HepG2 (cell line): ENCODE data around the gene ZNF541. TPM values are rescaled to one million over a fixed set of nuclear protein-coding genes. Genes with fewer than 3 reads are reported as not detected.
A peak's percentile ranks its signal among the peaks of the same experiment; 100 is the strongest.

Experiments used
- BCLAF1 ChIP-seq: fragments of 450-650 bp; IDR thresholded peaks from 2 replicates; pipeline ENCODE4 v1.6.1; 2017; ENCODE audit warnings: mild to moderate bottlenecking
- DMAP1 ChIP-seq: IDR thresholded peaks from 2 replicates; pipeline ENCODE4 v1.6.1; 2016
- GLI4 ChIP-seq: sonication (generic); formaldehyde crosslinking; IDR thresholded peaks from 2 replicates; pipeline ENCODE4 v1.5.1; 2020; ENCODE audit warnings: missing genetic modification reagents, mild to moderate bottlenecking, moderate library complexity, borderline replicate concordance
- GMEB1 ChIP-seq: sonication (generic); formaldehyde crosslinking; IDR thresholded peaks from 2 replicates; pipeline ENCODE4 v1.5.1; 2020; ENCODE audit warnings: missing genetic modification reagents, mild to moderate bottlenecking, borderline replicate concordance
- IKZF4 ChIP-seq: sonication (generic); formaldehyde crosslinking; IDR thresholded peaks from 2 replicates; pipeline ENCODE4 v1.5.1; 2020; ENCODE audit warnings: borderline replicate concordance, mild to moderate bottlenecking, low read depth, missing genetic modification reagents; ENCODE audit errors: not compliant biosample characterization
- JUND ChIP-seq: sonication (generic); formaldehyde crosslinking; IDR thresholded peaks from 2 replicates; pipeline ENCODE4 v1.8.0; 2022; ENCODE audit warnings: mild to moderate bottlenecking, missing genetic modification reagents
- NR1H2 ChIP-seq: sonication (generic); formaldehyde crosslinking; IDR thresholded peaks from 2 replicates; pipeline ENCODE4 v1.8.1; 2022; ENCODE audit warnings: low read depth, missing genetic modification reagents, borderline replicate concordance
- SNAI1 ChIP-seq: sonication (generic); formaldehyde crosslinking; IDR thresholded peaks from 2 replicates; pipeline ENCODE4 v1.5.0; 2020; ENCODE audit warnings: mild to moderate bottlenecking, missing genetic modification reagents, borderline replicate concordance
- ZBTB25 ChIP-seq: IDR thresholded peaks from 2 replicates; pipeline ENCODE4 v1.6.1; 2018; ENCODE audit warnings: missing genetic modification reagents
- ZBTB42 ChIP-seq: sonication (generic); formaldehyde crosslinking; IDR thresholded peaks from 2 replicates; pipeline ENCODE4 v1.5.0; 2020; ENCODE audit warnings: mild to moderate bottlenecking, missing genetic modification reagents
- ZNF124 ChIP-seq: sonication (generic); formaldehyde crosslinking; IDR thresholded peaks from 2 replicates; pipeline ENCODE4 v1.4.0; 2020; ENCODE audit warnings: missing genetic modification reagents
- ZNF263 ChIP-seq: sonication (generic); formaldehyde crosslinking; IDR thresholded peaks from 2 replicates; pipeline ENCODE4 v1.4.0; 2020; ENCODE audit warnings: missing genetic modification reagents
- ZNF276 ChIP-seq: sonication (generic); formaldehyde crosslinking; IDR thresholded peaks from 2 replicates; pipeline ENCODE4 v1.4.0; 2020; ENCODE audit warnings: mild to moderate bottlenecking, low read depth, missing genetic modification reagents
- ZNF33B ChIP-seq: sonication (generic); formaldehyde crosslinking; IDR thresholded peaks from 2 replicates; pipeline ENCODE4 v1.5.1; 2020; ENCODE audit warnings: mild to moderate bottlenecking, missing genetic modification reagents
- ZNF414 ChIP-seq: sonication (generic); formaldehyde crosslinking; IDR thresholded peaks from 2 replicates; pipeline ENCODE4 v1.5.0; 2020; ENCODE audit warnings: missing genetic modification reagents
- ZNF598 ChIP-seq: sonication (generic); formaldehyde crosslinking; IDR thresholded peaks from 2 replicates; pipeline ENCODE4 v1.5.1; 2020; ENCODE audit warnings: mild to moderate bottlenecking, missing genetic modification reagents, borderline replicate concordance
- ZNF772 ChIP-seq: sonication (generic); formaldehyde crosslinking; IDR thresholded peaks from 2 replicates; pipeline ENCODE4 v1.5.0; 2020; ENCODE audit warnings: mild to moderate bottlenecking, missing genetic modification reagents
- polyA plus RNA-seq, 8 experiments: library from polyadenylated mRNA; depleted of rRNA in 3 of 8; stranded (reverse) in 7 of 8; unstranded in 1 of 8; fragments of >200 nt; fragmentation: Illumina TruSeq in 4 of 8; extraction: Trizol in 4 of 8; gene quantifications; 2 replicates each; pipeline versions ENCODE4 v1.2.1 to v1.2.3, GENCODE V29; 2011 to 2016; ENCODE audit warnings: low read depth in 4 of 8, missing spikeins in 1 of 8, mixed read lengths in 1 of 8; ENCODE audit not compliant: insufficient read depth in 1 of 8
- total RNA-seq, 5 experiments: library from RNA; depleted of rRNA; stranded (reverse); fragments of >200 nt; fragmentation: Illumina TruSeq; extraction: Trizol; gene quantifications; 2 replicates each; pipeline ENCODE4 v1.2.3, GENCODE V29; 2016; ENCODE audit warnings: low read depth in 1 of 5

The ZNF541 gene
- total and polyA plus RNA-seq, 2 of the 13 experiments (the other 11 are each of a cell fraction or from before 2014, with no cell fraction given), result 0.03 to 0.04 TPM

GRCh38 chr19:47609906-47610894 lies 37.3 kb upstream of the ZNF541 start (continued):
- TF ChIP-seq GMEB1 (CRISPR knock-in tag) (no peak), ZNF414 (CRISPR knock-in tag) (0 out of 2 replicates have a peak, but pooled peaks have one; percentile 57), GLI4 (peak; percentile 63; the same call in 1 of the 2 replicates), ZBTB25 (CRISPR knock-in tag) (0 out of 2 replicates have a peak, but pooled peaks have one; percentile 20), ZBTB42 (no peak), ZNF263 (CRISPR knock-in tag) (peak; percentile 94), SNAI1 (no peak; the same call in 1 of the 2 replicates), DMAP1 (CRISPR knock-in tag) (0 out of 2 replicates have a peak, but pooled peaks have one; percentile 46), ZNF276 (CRISPR knock-in tag) (no peak), ZNF124 (CRISPR knock-in tag) (no peak), IKZF4 (CRISPR knock-in tag) (no peak), ZNF598 (CRISPR knock-in tag) (no peak), ZNF33B (CRISPR knock-in tag) (no peak), ZNF772 (no peak), BCLAF1 (no peak), JUND (CRISPR knock-in tag) (no peak), NR1H2 (CRISPR knock-in tag) (no peak)
